ENCODE data around the gene CDX4.
"Not testable (repeated sequence)": the region's sequence is repeated elsewhere in the genome, so short reads cannot be mapped to it uniquely, and the experiment has no call there.

CDX4 gene

GRCh38 chrX:73481521-73481920 lies 34.7 kb downstream of the CDX4 start:
- Histone ChIP-seq H3K27me3 (replicated peaks) (no peaks in the 10 kb centered on the region), H3K27ac (no peak overlapping the region), H3K4me3 (ENCODE audit: low read depth, low read length) (no peak overlapping the region), H3K36me3 (replicated peaks) (no peaks in the 10 kb centered on the region)
- in situ Hi-C loops (cut with HindIII; ENCODE audit: low pct_ligation_motif_present, low sequenced_read_pairs): no loop called here
- no peak for TF ChIP-seq CTCF (IDR thresholded peaks at IDR 0.05; ENCODE audit: low read depth, low read length, missing control alignments)
- no peak for DNase-seq

- TF ChIP-seq CTCF (IDR thresholded peaks at IDR 0.05; ENCODE audit: low read depth, low read length, missing control alignments): no peak
- Histone ChIP-seq H3K27ac (no peak overlapping the region), H3K4me3 (ENCODE audit: low read depth, low read length) (no peak overlapping the region), H3K36me3 (replicated peaks) (no peaks in the 10 kb centered on the region), H3K27me3 (replicated peaks) (no peaks in the 10 kb centered on the region)
- in situ Hi-C loops (cut with HindIII; ENCODE audit: low pct_ligation_motif_present, low sequenced_read_pairs): no loop called here
- DNase-seq: no peak
Measured at GRCh38 chrX:73490661-73491060, 43.8 kb downstream of the CDX4 start.

- H3K27me3 ChIP-seq (replicated peaks); H3K4me3 ChIP-seq (ENCODE audit: low read depth, low read length); DNase-seq; H3K36me3 ChIP-seq (replicated peaks); in situ Hi-C loops (cut with HindIII; ENCODE audit: low pct_ligation_motif_present, low sequenced_read_pairs); H3K27ac ChIP-seq: not testable (repeated sequence)
Measured at GRCh38 chrX:73492178-73492577, 45.3 kb downstream of the CDX4 start.

All from brain microvascular endothelial cell (primary cell).